GM10266 (cell line): ENCODE data around the gene CNBD2.

Source experiments
- DNase-seq: peaks from one replicate; pipeline ENCODE4 v3.0.0; 2012; ENCODE audit errors: extremely low spot score
- CTCF ChIP-seq: IDR thresholded peaks from 2 replicates; pipeline ENCODE4 v1.5.1; 2012; ENCODE audit warnings: mild to moderate bottlenecking, low read depth; ENCODE audit not compliant: control insufficient read depth, insufficient read depth; ENCODE audit errors: missing control alignments

Gene CNBD2

DNA sequence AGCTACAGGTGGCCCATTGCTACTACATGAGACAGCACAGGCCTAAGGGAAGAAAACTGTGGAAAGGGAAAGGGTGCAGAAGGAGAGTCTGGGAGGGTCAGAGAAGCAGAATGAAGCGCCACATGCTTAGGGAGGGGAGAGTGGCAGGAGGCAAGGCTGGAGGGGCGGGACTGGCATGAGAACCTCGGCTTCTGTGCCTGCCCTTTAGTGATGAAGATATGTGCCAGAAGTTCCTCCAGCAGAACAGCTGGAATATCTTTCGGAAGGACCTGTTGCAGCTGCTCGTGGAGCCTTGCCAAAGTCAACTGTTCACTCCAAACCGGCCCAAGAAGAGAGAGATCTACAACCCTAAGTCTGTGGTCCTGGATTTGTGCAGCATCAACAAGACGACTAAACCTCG, 61.8 kb downstream of the CNBD2 start:
- TF ChIP-seq CTCF, result no peak
- no peak for DNase-seq

DNA sequence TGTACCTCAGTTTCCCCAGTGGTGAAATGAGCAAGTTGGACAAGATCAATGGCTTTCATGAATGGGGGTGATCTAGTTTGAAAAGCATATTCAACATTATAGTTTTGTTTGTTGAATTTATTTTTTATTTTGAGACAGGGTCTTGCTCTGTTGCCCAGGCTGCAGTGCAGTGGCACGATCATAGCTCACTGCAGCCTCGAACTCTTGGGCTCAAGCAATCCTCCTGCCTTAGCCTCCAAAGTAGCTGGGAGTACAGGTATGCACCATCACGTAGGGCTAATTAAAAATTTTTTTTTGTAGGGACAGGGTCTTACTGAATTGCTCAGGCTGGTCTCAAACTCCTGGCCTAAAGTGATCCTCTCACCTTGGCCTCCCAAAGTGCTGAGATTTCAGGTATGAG, 63.4 kb downstream of the CNBD2 start:
- no peak for DNase-seq

GRCh38 chr20:36034875-36035274, 66.5 kb downstream of the CNBD2 start:
- no peak for TF ChIP-seq CTCF

More for the DNA sequence above, 63.4 kb downstream of the CNBD2 start:
- TF ChIP-seq CTCF, result no peak

GRCh38 chr20:36035745-36036144, 67.4 kb downstream of the CNBD2 start:
- no peak for TF ChIP-seq CTCF
- DNase-seq, result no peak

More at GRCh38 chr20:36034875-36035274, 66.5 kb downstream of the CNBD2 start:
- no peak for DNase-seq

DNA sequence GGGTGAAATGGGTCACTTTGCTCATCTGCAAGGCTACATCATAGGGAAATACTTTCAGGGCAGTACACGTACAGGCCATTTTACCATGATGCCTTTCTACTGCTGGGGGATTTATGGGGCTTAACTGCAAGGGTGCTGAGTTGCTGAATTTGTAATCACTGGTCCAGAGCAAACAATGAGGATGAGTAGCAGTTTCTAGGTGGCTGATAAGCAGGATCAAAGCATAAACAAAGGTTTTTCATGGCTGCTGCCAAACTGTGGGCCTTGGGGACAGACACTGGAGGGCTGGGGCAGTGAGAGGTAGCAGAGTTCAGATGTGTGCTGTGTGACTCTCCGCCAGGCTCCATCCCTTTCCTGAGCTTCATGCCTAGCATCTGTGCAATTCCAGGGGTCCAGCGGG, 68.3 kb downstream of the CNBD2 start:
- TF ChIP-seq CTCF, result no peak
- DNase-seq, result no peak

GRCh38 chr20:36040571-36040970, 72.2 kb downstream of the CNBD2 start:
- DNase-seq, result no peak
- no peak for TF ChIP-seq CTCF

DNA sequence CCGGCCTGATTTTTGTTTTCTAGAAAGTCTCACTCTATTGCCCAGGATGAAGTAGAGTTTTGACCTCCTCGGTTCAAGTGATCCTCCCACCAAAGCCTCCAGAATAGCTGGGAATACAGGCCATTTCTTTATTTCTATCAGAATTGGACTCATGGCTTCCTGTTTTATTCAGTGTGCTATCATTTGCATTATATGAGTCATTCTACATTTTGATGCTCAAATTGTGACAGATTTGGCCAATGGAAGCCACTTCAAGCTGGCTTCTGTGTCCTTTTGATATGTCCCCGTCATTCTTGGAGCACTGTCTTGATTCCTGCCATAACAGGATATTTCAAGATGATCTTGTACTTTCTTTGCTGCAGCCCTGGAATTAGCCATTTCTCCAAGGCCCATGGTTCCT, 75.1 kb downstream of the CNBD2 start:
- TF ChIP-seq CTCF, result no peak
- no peak for DNase-seq
